Activated B cell treated with CpG ODN at 0.5 μM for 24 hours (primary cell): ENCODE measurements around the gene NRP2. TPM values are rescaled to one million over a fixed set of nuclear protein-coding genes. Genes with fewer than 3 reads are reported as not detected.

ENCODE experiments used
- ATAC-seq: fragments of 200-7000 bp; cut with Tn5 transposase; one replicate; pipeline ENCODE4 v1.10.0; 2021; ENCODE audit warnings: low read depth, mild to moderate bottlenecking, moderate library complexity
- CTCF ChIA-PET: fragments of 350-600 bp; sonication (Branson Sonifier 250); formaldehyde crosslinking; loops from one replicate; lab custom pipeline; 2021; ENCODE audit warnings: antibody characterized with exemption; lab: Charles Lee
- POLR2A ChIA-PET: fragments of 350-600 bp; sonication (Branson Sonifier 250); formaldehyde crosslinking; loops from one replicate; lab custom pipeline; 2021; ENCODE audit warnings: antibody characterized with exemption; lab: Charles Lee
- DNase-seq: peaks from one replicate; pipeline ENCODE4 v3.0.0; 2022
- H3K27ac Mint-ChIP-seq: one replicate; pipeline ENCODE4 v1.8.0; 2020; ENCODE audit warnings: mixed read lengths
- H3K27me3 Mint-ChIP-seq: one replicate; pipeline ENCODE4 v1.8.0; 2021; ENCODE audit warnings: mixed read lengths
- H3K36me3 Mint-ChIP-seq: one replicate; pipeline ENCODE4 v1.8.0; 2021; ENCODE audit warnings: low read depth, mixed read lengths
- H3K4me1 Mint-ChIP-seq: one replicate; pipeline ENCODE4 v1.8.0; 2021; ENCODE audit warnings: mixed read lengths
- H3K4me3 Mint-ChIP-seq: one replicate; pipeline ENCODE4 v1.8.0; 2020; ENCODE audit warnings: mild to moderate bottlenecking, mixed read lengths
- H3K9me3 Mint-ChIP-seq: one replicate; pipeline ENCODE4 v1.8.0; 2020; ENCODE audit warnings: mixed read lengths
- intact Hi-C: fragments of 100-400 bp; cut with micrococcal nuclease; formaldehyde crosslinking; loops from one replicate; pipeline ENCODE4 v1.15.1; 2024
- total RNA-seq: library from RNA; stranded (reverse); gene quantifications from 2 replicates; pipeline ENCODE4 v1.2.3, GENCODE V29; 2022
- TF ChIP-seq, protein P1 (sequence below): fragments of 200-600 bp; IDR thresholded peaks from one replicate; pipeline ENCODE4 v1.8.0; 2022; ENCODE audit warnings: antibody characterized with exemption, mild to moderate bottlenecking

Gene NRP2
- total RNA-seq, 1 donor from 2014 or later: 10.2 TPM

DNA sequence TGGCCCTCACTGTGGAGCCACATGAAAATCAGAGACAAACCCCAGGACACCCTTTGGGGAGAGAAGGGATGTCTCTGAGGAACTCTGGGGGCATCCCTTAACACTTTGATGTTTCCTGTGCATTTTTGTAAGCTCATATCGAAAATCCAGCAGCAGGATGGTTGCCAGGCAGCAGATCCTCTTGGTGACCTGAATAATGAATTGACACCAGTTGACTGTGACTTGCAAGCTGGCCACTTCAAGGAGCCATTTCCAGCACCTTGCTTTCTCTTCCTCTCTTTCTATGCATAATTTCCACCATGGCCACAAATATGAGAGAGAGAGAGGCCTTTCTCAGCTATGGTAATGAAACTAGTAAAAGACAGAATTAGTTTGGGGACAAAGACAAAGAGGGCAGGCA, 91.7 kb downstream of the NRP2 start:
- no peak for DNase-seq
- H3K9me3 Mint-ChIP-seq: no peaks in the 10 kb centered on the region
- H3K27me3 Mint-ChIP-seq: peaks cover 12% of the 10 kb centered on the region
- no peaks in the 10 kb centered on the region for H3K36me3 Mint-ChIP-seq
- peaks cover 5% of the 10 kb centered on the region for H3K4me1 Mint-ChIP-seq
- CTCF ChIA-PET: no interaction called here
- H3K27ac Mint-ChIP-seq: no peak overlapping the region
- POLR2A ChIA-PET: no interaction called here
- TF ChIP-seq, protein P1, sequence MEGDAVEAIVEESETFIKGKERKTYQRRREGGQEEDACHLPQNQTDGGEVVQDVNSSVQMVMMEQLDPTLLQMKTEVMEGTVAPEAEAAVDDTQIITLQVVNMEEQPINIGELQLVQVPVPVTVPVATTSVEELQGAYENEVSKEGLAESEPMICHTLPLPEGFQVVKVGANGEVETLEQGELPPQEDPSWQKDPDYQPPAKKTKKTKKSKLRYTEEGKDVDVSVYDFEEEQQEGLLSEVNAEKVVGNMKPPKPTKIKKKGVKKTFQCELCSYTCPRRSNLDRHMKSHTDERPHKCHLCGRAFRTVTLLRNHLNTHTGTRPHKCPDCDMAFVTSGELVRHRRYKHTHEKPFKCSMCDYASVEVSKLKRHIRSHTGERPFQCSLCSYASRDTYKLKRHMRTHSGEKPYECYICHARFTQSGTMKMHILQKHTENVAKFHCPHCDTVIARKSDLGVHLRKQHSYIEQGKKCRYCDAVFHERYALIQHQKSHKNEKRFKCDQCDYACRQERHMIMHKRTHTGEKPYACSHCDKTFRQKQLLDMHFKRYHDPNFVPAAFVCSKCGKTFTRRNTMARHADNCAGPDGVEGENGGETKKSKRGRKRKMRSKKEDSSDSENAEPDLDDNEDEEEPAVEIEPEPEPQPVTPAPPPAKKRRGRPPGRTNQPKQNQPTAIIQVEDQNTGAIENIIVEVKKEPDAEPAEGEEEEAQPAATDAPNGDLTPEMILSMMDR: no peak
- intact Hi-C loops: no loop called here
- no peak for ATAC-seq
- H3K4me3 Mint-ChIP-seq: no peak overlapping the region

DNA sequence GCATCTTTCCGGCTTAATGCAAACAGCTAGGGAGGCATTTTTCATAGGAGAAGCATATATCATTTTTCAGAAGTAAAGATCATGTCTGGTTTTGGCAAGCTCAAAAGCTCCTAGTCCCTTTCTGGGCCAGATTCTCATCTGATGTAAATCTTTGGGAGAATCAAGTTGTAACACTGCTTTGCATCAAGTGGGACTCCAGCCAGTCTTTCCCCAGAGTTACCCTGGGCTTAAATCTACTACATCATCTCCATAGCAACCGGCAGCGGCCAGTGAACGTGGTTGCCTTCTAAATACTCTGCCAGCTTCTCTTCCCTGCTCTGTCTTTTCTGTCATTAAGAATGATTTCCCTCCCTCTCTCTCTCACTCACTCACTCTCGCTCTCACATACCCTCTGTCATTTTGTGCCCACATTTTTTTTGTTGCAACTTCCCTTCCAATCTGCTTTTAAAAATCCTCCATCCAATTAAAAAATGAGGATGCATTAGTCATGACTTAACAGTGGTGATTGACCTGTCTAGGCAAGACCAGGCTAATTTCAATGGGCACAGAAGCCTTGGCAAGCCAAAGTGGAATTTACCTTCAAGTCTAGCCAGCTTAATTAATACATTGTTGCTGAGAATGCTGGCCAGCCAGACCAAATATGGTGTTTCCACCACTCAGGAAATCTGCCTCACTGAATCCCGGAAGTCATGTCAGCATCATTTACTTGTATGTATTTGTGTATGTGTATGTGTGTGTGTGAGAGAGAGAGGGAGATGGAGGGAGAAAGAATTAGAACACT, 93.0 kb downstream of the NRP2 start:
- no peaks in the 10 kb centered on the region for H3K9me3 Mint-ChIP-seq

DNA sequence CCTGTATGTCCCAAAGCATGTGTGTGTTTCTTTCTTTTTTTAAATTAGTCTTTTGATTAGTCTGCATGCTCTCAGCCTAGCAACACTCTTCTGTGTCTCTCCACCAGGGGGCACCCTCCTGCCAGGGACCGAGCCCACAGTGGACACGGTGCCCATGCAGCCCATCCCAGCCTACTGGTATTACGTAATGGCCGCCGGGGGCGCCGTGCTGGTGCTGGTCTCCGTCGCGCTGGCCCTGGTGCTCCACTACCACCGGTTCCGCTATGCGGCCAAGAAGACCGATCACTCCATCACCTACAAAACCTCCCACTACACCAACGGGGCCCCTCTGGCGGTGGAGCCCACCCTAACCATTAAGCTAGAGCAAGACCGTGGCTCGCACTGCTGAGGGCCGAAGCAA, 93.8 kb downstream of the NRP2 start:
- ATAC-seq: no peak
- no peak overlapping the region for H3K4me3 Mint-ChIP-seq
- intact Hi-C loops: no loop called here
- no peak for DNase-seq
- no peak overlapping the region for H3K27ac Mint-ChIP-seq
- peaks cover 7% of the 10 kb centered on the region for H3K4me1 Mint-ChIP-seq
- H3K9me3 Mint-ChIP-seq: no peaks in the 10 kb centered on the region
- H3K36me3 Mint-ChIP-seq: no peaks in the 10 kb centered on the region
- ChIA-PET CTCF (no interaction called here), POLR2A (no interaction called here)
- TF ChIP-seq, protein P1: no peak
- H3K27me3 Mint-ChIP-seq: peaks cover 6% of the 10 kb centered on the region

More for the DNA sequence above, 93.0 kb downstream of the NRP2 start:
- Mint-ChIP-seq H3K36me3 (no peaks in the 10 kb centered on the region), H3K4me3 (no peak overlapping the region), H3K4me1 (peaks cover 5% of the 10 kb centered on the region), H3K27me3 (peaks cover 11% of the 10 kb centered on the region), H3K27ac (no peak overlapping the region)
- ATAC-seq: no peak
- intact Hi-C loops: no loop called here
- TF ChIP-seq, protein P1: no peak
- ChIA-PET POLR2A (no interaction called here), CTCF (no interaction called here)
- no peak for DNase-seq

DNA sequence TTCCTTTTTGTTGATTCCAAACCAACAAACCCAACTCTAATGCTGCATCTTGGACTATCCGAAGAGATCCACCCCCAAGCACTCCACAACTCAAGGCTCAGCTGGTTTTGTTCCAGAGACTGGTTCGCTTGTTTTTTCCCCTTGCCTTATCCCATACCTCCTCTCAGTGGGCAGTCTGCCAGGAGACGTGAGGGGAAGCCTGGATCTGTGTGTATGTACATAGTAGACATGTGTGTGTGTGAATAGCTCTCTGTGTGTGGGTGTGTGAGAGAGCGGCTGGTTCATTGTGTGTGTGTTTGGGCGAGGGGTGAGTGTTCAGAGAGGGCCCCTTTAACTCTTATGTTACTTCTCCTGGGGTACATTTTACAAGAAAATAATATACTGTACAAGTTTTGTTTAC, 94.4 kb downstream of the NRP2 start:
- no peak for ATAC-seq
- CTCF ChIA-PET: no interaction called here
- H3K4me1 Mint-ChIP-seq: peaks cover 7% of the 10 kb centered on the region
- no peaks in the 10 kb centered on the region for H3K36me3 Mint-ChIP-seq
- no peak overlapping the region for H3K27ac Mint-ChIP-seq
- TF ChIP-seq, protein P1: no peak
- no peak for DNase-seq
- no peaks in the 10 kb centered on the region for H3K9me3 Mint-ChIP-seq
- peaks cover 5% of the 10 kb centered on the region for H3K27me3 Mint-ChIP-seq
- intact Hi-C loops: no loop called here
- POLR2A ChIA-PET: no interaction called here
- no peak overlapping the region for H3K4me3 Mint-ChIP-seq

DNA sequence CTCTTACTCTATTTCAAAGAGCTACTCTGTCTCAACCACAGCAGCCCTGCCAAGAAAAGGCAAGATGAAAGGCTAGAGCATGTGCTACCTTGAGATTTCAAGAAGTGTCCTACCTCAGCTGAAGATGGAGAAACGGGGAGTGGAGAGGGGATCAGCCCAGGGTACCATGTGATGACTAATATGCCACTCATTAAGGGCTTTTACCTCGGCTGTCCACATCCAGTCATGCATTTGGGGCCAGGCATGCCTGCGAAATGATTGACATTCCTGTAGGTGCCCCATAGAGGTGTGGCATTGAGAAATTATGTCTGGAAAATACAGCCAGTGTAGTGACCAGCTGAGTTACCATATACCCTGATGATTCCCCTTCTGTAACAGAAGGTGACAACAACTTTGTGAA, 96.1 kb downstream of the NRP2 start:
- Mint-ChIP-seq H3K4me3 (no peak overlapping the region), H3K36me3 (no peaks in the 10 kb centered on the region), H3K27ac (no peak overlapping the region), H3K9me3 (no peaks in the 10 kb centered on the region), H3K27me3 (peaks cover 2% of the 10 kb centered on the region), H3K4me1 (peaks cover 7% of the 10 kb centered on the region)
- intact Hi-C loops: no loop called here
- TF ChIP-seq, protein P1: no peak
- POLR2A ChIA-PET: no interaction called here
- DNase-seq: no peak
- CTCF ChIA-PET: no interaction called here
- ATAC-seq: no peak
